GM12892 (cell line): ENCODE results near the gene ANO4.

ENCODE experiments used
- POLR2A ChIP-seq: IDR thresholded peaks from 2 replicates; pipeline ENCODE4 v1.6.1; 2011; ENCODE audit warnings: low read depth, low read length, control low read depth
- POLR2AphosphoS5 ChIP-seq: IDR thresholded peaks from 2 replicates; pipeline ENCODE4 v1.6.1; 2011; ENCODE audit warnings: low read depth, low read length, control low read depth

GRCh38 chr12:100897240-100897639 is 102.7 kb downstream of the ANO4 start:
- TF ChIP-seq POLR2A (no peak), POLR2AphosphoS5 (no peak)
